Activated CD4-positive, alpha-beta T cell treated with anti-CD3 and anti-CD28 coated beads, Interleukin-2, Interleukin-4, amounts not matched to agents 100 ng/mL and 50 ng/mL, durations not matched to agents 16 hours and 8 hours (primary cell): ENCODE measurements around the gene PCDH12.

Source experiments
- DNase-seq: peaks from one replicate; pipeline ENCODE4 v3.0.0-alpha.2; 2020; ENCODE audit warnings: low spot score

PCDH12 gene

GRCh38 chr5:141958113-141958512, at the start of gene PCDH12:
Gene PCDH12 (minus strand): TSS chr5:141958202. CDS start chr5:141957851, 351 bp downstream.
- DNase-seq = peak; percentile 35

GRCh38 chr5:142007237-142007544, 49.2 kb upstream of the PCDH12 start:
- DNase-seq = no peak

DNA sequence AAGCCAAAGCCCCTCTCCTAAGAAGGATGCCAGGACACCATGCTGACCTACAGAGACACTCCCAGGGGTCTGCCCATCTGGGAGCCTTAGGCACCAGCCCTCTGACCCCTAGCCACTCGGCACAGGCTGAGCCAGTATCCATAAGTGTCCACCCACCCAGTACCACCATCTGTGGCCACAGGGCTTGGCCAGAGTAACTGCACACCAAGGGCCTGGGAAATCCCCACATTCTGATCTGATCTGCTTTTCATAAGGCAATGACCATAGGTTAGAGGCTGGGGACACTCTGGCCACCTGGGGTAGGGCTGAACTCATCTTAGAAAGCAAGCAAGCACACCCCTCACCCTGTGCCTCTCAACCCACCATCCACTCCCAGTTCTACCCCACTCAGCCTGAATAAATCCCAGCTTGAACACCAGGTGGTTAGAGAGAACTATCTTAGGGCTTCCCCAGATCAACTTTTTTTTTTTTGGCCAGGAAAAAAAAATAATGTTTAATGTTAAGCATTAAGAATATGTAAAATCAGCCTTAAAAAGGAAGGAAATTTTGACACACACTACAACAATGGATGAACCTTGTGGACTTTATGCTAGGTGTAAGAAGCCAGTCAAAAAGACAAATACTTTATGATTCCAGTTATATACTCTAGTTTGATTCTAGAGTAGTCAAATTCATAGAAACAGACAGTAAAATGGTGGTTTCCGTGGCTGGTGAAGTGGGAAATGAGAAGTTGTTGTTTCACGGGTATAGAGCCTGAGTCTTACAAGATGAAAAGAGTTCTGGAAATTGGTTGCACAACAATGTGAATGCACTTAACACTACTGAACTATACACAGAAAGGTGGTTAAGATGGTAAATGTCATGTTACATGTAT, 48.6 kb upstream of the PCDH12 start:
- peak; percentile 83 for DNase-seq

DNA sequence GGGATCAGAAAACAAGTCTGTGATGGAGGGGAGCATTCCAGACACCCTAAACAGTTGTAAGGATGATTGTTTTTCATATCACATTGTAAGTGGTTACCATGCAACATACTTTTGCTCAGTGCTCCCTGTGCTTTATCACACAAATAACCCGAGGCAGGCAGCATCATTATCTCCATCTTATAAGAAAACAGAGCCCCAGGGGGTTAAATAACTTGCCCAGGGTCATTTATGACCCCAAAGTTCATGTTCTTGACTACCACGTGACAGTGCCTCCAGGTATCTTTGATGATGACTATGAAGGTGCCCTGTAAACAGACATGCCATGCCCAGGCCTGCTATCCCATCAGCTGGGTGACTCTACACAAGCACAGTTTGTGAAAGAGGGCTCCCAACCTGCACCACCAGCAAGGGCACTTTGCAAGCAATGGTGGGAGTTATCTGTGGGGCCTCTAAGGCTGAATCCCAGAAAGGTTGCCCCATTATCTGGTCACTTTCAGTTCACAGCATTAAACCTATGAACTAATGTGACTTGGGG, 45.3 kb upstream of the PCDH12 start:
- no peak for DNase-seq

DNA sequence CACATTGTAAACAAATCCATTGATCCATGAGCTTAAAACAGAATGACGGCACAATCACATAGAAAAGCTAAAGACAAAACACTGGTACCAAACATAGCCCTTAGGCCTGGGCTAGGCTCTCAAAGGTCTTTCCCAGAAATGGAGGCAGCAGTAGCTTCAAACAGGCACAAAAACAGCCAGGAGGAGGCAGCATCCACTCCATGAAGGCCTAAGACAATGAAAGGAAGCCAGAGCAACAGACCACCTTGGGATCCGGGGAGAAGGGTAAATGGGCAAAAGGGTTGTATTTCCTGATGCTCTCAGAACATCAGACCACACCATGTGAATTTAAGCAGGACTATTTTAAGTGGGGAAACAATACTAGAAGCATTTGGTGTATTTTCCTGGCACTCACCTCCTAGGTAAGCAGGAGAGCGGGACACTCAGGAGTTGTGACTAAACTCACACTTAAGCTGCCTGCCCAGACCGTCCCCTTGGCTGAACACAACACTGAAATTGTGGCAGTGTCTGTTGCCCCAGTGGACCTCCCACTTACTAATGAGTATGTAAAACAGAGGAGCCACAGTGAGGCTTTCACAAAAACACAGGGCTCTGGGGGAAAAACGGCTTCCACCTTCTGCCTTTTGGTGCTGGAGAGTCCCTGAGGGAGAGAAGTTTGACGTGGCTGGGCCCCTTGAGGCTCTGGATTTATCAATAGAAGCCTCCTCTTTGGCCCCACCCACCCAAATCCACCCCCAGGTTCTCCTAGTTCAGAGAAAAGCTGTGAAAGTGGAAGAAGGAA, 42.9 kb upstream of the PCDH12 start:
- DNase-seq = no peak

- DNase-seq = no peak
Observed at GRCh38 chr5:142000173-142000572, 42.2 kb upstream of the PCDH12 start.

- DNase-seq = no peak
Observed at GRCh38 chr5:141997358-141997960, 39.5 kb upstream of the PCDH12 start.

- no peak for DNase-seq
Observed at GRCh38 chr5:141995656-141996055, 37.7 kb upstream of the PCDH12 start.

DNA sequence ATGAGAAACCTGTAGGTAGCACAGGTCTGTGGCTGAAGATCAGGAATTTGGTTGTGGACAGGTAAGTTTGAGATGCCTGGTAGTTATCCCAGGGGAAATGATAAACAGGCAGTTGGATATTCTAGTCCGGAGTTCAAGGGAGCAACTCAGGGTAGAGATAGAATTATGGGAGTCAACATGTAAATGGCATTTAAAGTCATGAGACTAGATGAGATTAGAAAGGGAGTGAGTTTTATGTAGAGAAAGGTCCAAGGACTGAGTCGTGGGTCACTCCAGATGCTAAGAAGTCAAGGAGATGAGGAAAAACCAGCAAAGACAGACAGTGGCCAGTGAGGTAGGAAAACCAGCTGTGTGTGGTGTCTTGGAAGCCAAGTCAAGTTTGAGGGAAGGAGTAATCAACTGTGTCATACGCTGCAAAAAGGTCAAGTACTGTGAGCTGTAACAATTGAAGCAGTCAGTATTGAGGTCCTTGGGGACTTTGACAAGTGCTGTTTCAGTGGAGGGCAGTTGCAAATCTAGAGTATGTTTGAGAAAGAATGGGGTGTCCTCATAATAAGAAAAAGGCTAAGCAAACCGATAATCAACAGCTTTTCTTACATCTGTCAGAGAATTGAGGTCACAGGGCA, 36.6 kb upstream of the PCDH12 start:
- no peak for DNase-seq

DNA sequence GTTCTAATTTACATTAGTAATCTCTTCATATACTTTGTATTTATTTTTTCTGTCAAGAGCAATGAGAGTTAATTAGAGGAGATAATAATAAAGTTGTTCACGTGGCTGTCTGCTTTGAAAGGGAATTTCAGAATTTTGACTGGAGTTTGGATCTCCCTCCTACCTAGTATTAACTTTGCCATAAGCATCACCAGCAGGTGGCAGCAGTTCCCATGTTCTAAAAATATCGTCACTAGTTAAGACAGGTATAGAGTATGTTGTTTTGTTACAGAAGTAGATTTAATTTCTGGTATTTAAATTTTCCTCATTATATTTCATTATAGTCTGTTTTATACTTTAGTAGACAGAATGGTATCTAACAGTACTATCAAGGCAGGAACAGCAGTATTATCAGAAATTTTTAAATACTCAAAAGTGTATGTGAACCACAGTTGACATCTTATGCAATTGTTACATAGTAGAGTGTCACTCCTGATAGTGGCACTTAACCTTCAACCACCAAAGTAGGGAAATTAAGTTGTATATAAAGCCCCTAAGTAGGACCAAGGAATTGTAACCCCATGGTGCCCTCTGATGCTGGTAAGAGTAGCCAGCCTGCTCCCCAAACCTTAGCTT, 34.5 kb upstream of the PCDH12 start:
- DNase-seq = peak; percentile 67

DNA sequence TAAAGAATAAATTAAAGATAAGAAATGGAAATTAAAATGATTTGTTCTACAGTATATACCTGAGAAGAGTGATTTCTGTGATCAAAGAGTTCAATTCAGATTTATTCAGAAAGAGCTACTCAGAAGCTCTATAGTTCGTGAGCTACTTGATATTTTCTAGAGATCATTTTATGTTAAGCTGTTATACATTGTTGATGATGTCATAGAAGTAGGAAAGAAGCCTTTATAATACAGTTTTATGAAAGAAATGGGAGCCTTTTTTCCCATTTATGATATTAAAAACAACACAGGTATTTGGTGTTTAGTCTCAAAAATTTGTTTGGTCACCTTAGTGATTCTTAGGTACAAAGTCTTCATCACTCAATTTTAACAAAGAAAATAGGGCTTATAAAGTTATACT, 31.7 kb upstream of the PCDH12 start:
- no peak for DNase-seq

DNA sequence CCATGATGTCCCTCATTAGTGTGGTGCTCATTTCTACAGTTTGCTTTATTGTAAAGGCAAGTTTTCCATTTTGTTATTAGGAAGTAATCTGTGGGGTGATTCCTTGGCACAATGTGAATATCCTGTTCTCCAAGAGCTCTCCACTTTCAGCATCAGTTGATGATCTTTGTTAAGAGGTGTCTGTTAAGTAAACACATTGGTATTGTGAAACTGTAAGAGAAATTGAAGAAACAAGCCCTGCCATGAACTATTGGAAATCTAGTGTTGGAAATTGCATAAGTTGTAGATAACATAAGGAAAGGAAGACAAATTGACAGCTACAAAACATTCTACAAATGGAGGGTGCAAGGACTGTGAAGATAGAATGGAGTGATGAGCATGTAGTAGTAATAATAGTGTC, 28.1 kb upstream of the PCDH12 start:
- no peak for DNase-seq

DNA sequence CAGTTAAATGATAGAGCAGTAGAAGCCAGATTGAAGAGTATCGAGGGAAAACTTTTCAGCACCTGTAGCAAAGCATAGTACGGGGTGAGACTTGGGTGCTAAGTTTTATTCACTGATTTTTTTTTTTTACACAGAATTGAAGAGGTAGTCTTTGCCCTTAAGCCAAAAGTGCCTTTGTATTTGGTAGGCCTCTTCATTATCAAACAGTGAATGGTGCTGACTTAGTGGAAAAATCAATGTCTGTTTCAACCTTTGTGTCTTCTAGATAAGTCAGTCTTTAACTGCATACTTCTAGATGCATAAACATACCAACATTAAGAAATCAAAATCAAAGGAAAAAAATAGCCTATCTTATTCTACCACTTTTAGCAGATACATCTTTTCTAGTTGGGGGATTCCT, 24.6 kb upstream of the PCDH12 start:
- DNase-seq = no peak

DNA sequence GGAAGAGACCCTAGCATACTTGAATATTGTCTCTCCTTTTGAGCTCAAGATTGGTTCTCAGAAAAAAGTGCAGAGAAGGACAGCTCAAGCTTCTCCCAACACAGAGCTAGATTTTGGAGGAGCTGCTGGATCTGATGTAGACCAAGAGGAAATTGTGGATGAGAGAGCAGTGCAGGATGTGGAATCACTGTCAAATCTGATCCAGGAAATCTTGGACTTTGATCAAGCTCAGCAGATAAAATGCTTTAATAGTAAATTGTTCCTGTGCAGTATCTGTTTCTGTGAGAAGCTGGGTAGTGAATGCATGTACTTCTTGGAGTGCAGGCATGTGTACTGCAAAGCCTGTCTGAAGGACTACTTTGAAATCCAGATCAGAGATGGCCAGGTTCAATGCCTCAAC, 20.4 kb upstream of the PCDH12 start:
- DNase-seq = no peak

DNA sequence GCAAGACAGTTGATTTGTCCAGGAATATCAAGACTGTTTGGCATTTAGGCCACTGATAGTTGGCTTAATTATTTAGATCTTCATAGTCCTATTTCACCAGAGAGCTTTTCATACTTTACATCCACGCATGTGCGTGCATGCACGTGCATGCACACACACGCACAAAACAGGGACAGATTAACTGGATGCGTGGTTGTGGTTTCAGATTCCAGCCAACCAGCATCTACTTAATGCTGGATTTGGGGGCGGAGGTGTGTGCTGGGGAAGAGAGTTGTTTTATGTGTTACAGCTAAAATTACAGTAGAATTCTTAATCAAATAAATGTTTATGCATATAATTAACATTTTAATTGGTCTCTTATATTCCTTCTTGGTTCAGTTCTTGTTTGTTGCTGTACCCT, 18.2 kb upstream of the PCDH12 start:
- DNase-seq = no peak

DNA sequence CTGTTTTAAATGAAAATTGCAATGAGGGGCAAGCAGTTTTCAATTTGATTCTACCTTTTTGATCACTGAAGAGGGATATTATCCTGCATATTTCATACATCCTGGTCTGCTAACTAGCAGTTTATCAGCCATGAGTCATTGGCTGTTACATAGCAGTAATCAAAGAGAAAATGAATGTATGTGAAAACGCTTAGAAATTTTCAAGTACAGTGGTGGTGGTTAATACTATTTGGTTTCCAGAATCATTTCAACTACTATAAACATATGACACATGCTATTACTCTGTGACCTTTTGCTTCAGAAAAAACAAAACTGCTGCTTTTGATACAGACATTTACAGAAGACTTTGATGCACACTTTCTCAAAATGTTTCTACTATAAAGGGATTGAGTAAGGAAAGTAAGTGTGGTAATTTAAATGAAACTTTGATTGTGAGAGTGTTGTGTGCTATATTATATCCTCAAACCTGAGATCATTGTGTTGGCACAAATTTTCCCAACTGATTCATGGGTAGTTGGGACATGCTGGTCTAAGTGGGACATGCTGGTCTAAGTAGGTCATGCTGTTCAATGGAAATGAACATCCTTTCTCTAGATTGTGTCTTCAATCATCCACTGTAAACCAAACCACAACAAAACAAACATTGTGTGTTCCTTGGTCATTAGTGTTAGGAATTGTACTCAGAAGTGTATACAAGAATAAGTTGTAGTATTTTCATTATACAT, 16.0 kb upstream of the PCDH12 start:
- DNase-seq = no peak

GRCh38 chr5:141969783-141970771, 12.1 kb upstream of the PCDH12 start:
- DNase-seq = peak; percentile 52

DNA sequence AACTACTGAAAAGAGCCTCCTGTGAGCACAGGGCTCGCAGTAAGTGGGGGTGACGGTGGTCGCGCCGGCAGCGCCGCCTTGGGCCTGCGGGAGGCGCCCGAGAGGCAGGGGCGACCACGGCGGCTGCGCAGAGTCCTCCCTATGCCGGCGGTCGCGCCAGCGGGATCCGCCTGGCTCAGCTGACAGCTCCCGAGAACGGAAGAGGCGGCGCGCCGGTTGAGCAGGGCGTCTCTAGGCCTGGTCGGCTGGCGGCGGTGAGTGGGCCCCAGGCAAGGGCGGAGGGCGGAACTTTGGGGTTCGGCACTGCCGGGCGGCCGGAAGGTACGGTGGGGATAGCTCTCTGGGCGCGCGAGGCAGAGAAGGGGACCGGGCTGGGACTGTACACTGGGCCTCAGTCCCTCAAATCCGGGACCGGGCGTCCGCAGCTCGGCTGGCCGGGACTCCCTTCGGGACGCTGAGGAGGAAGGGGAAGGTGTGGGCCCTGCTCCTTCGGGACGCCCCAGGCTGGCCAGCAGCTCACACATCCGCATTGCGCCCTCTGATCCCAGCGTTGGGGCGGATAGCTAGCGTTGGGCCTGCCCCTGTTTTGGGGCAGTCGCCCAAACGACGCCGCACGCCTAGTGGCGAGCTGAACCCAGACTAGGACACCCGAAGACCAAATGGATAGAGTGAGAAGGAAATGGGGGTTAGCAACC, 11.1 kb upstream of the PCDH12 start, which contains the start of gene RNF14:
Gene RNF14, plus strand, starts transcription at position 192 of the 695 bp plus-strand sequence. CDS start 4,484 bp downstream, outside the sequence.
- DNase-seq = peak; percentile 97

- no peak for DNase-seq
Observed at GRCh38 chr5:141966963-141967333, 8.9 kb upstream of the PCDH12 start.
